ENCODE measurements around the gene NTM.

The NTM gene

DNA sequence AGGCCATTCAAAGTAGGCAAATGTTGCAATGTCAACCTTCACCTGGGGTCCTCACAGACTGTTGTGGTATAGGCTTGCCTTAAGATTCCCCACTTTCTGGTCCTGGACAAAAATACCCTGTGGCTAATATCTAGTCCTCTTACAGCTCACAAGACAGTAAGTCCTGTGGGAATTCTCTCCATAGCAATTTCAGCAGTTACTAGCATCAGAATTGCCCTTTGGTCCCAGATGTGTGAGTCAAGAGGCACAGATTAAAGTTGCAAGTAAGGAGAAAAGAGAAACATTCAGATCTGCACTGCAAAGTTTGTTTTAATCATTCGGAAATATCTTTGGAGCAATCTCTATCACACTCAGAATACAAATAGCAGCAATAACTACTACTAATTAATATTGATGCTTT is 420.2 kb downstream of the NTM start:
- no peak overlapping the region for H3K27ac ChIP-seq (replicated peaks)
- no peak for DNase-seq (ENCODE audit: low read depth in 1 of 2, low spot score in 1 of 2)
- no peak overlapping the region for H3K4me3 ChIP-seq (replicated peaks; ENCODE audit: insufficient read depth, low read length)
- H3K27me3 ChIP-seq (ENCODE audit: insufficient read depth, poor library complexity, severe bottlenecking) = no peaks in the 10 kb centered on the region
- TF ChIP-seq GABPA (IDR thresholded peaks at IDR 0.05; ENCODE audit: low read depth) (no peak), POLR2AphosphoS5 (IDR thresholded peaks at IDR 0.05; ENCODE audit: low read depth) (no peak), REST (IDR thresholded peaks at IDR 0.05; ENCODE audit: insufficient replicate concordance, low read depth) (no peak), SPI1 (IDR thresholded peaks at IDR 0.05; ENCODE audit: borderline replicate concordance, low read depth) (no peak)
- TF ChIP-seq, protein P1, sequence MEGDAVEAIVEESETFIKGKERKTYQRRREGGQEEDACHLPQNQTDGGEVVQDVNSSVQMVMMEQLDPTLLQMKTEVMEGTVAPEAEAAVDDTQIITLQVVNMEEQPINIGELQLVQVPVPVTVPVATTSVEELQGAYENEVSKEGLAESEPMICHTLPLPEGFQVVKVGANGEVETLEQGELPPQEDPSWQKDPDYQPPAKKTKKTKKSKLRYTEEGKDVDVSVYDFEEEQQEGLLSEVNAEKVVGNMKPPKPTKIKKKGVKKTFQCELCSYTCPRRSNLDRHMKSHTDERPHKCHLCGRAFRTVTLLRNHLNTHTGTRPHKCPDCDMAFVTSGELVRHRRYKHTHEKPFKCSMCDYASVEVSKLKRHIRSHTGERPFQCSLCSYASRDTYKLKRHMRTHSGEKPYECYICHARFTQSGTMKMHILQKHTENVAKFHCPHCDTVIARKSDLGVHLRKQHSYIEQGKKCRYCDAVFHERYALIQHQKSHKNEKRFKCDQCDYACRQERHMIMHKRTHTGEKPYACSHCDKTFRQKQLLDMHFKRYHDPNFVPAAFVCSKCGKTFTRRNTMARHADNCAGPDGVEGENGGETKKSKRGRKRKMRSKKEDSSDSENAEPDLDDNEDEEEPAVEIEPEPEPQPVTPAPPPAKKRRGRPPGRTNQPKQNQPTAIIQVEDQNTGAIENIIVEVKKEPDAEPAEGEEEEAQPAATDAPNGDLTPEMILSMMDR (IDR thresholded peaks at IDR 0.05; ENCODE audit: insufficient read depth, low read length) = no peak

DNA sequence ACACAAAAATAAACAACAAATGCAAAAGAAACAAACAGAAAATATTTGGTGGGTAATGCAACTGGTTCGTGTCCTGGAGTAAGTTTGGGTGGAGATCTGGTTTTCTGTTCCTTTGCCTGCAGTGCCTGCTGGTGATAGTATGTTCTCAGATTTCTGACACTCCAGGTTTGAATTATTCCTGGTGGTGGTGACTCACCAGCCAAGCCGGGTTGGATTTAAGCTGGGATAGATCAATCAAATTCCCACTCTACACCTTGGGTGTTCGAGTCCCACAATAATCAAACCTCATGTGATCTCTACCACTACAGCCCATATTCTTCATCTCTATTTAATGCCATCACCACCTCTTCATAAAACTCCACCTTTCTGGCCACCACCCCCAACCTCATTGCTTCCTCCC is 421.8 kb downstream of the NTM start:
- TF ChIP-seq, protein P1 (IDR thresholded peaks at IDR 0.05; ENCODE audit: insufficient read depth, low read length) = no peak
- TF ChIP-seq GABPA (IDR thresholded peaks at IDR 0.05; ENCODE audit: low read depth) (no peak), POLR2AphosphoS5 (IDR thresholded peaks at IDR 0.05; ENCODE audit: low read depth) (no peak), REST (IDR thresholded peaks at IDR 0.05; ENCODE audit: insufficient replicate concordance, low read depth) (no peak), SPI1 (IDR thresholded peaks at IDR 0.05; ENCODE audit: borderline replicate concordance, low read depth) (no peak)
- Histone ChIP-seq H3K27ac (replicated peaks) (no peak overlapping the region), H3K27me3 (ENCODE audit: insufficient read depth, poor library complexity, severe bottlenecking) (no peaks in the 10 kb centered on the region), H3K4me3 (replicated peaks; ENCODE audit: insufficient read depth, low read length) (no peak overlapping the region)
- DNase-seq (ENCODE audit: low read depth in 1 of 2, low spot score in 1 of 2) = no peak

- no peak for DNase-seq (ENCODE audit: low read depth in 1 of 2, low spot score in 1 of 2)
- peaks cover 3% of the 10 kb centered on the region for H3K27me3 ChIP-seq (ENCODE audit: insufficient read depth, poor library complexity, severe bottlenecking)
- no peak overlapping the region for H3K4me3 ChIP-seq (replicated peaks; ENCODE audit: insufficient read depth, low read length)
- TF ChIP-seq GABPA (IDR thresholded peaks at IDR 0.05; ENCODE audit: low read depth) (no peak), REST (IDR thresholded peaks at IDR 0.05; ENCODE audit: insufficient replicate concordance, low read depth) (no peak), SPI1 (IDR thresholded peaks at IDR 0.05; ENCODE audit: borderline replicate concordance, low read depth) (no peak), POLR2AphosphoS5 (IDR thresholded peaks at IDR 0.05; ENCODE audit: low read depth) (no peak)
- TF ChIP-seq, protein P1 (IDR thresholded peaks at IDR 0.05; ENCODE audit: insufficient read depth, low read length) = no peak
- H3K27ac ChIP-seq (replicated peaks) = no peak overlapping the region
Observed at GRCh38 chr11:131796089-131796488, 425.7 kb downstream of the NTM start.
